Upper lobe of left lung (tissue), 4 donors: ENCODE data around the gene TFEB.

Experiments
- EP300 ChIP-seq, 4 donors: sonication (generic); formaldehyde crosslinking; IDR thresholded peaks; one replicate each; pipeline ENCODE4 v1.5.1; 2017; ENCODE audit warnings: antibody characterized with exemption in 4 of 4, control low read depth in 2 of 4
- POLR2A ChIP-seq, 4 donors: fragments of 450-650 bp; IDR thresholded peaks; one replicate each; pipeline ENCODE4 v1.5.1; 2016 to 2017; ENCODE audit warnings: antibody characterized with exemption in 4 of 4, mild to moderate bottlenecking in 2 of 4
- POLR2AphosphoS5 ChIP-seq, 2 donors: sonication (generic); formaldehyde crosslinking; IDR thresholded peaks; one replicate each; pipeline ENCODE4 v1.5.1; 2017; ENCODE audit warnings: antibody characterized with exemption in 2 of 2
- TF ChIP-seq, protein P1 (sequence below), 6 experiments: fragments of 450-650 bp in 4 of 6; fragments of 200-600 bp in 2 of 6; sonication (generic) in 2 of 6; IDR thresholded peaks; one replicate each; pipeline ENCODE4 v1.5.1; 2016 to 2019; ENCODE audit warnings: antibody characterized with exemption in 6 of 6

DNA sequence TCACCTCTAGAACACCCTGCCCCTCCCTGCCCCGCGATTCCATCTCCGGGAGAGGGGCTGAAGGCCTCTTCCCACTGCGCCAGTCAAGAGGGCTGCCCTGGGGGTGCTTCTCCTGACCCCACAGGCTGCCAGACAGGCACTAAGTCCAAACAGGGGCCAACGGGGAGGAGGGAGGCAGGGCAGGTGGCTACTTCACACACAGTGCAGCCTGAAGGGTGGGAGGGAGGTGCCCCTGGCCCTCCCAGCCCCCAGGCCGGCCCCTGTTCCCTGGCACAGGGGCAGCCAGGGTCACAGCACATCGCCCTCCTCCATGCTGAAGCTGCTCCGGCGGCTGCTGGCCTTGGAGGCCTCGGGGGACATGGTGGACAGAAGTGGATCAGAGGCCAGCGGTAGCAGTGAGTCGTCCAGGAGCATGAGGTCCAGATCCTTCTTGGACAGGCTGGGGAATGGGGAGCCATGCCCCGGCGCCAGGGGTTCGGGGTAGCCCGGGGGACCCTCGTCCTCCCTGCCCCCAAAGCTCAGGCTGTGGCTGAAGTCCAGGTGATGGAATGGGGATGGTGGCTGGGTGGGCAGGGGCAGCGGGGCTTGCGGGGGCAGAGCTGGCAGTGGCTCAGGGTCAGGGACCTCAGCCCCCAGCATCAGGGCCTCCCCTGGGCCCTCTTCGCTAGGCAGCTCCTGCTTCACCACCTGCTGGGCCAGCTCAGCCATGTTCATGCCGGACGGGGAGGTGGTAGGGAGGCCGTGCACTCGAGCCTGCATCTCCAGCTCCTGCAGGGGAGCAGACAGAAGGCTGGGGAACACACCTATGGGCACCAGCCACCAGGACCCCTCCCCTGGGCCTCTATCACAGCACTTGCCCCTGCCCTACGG, 50.9 kb downstream of the TFEB start:
- TF ChIP-seq, protein P1, sequence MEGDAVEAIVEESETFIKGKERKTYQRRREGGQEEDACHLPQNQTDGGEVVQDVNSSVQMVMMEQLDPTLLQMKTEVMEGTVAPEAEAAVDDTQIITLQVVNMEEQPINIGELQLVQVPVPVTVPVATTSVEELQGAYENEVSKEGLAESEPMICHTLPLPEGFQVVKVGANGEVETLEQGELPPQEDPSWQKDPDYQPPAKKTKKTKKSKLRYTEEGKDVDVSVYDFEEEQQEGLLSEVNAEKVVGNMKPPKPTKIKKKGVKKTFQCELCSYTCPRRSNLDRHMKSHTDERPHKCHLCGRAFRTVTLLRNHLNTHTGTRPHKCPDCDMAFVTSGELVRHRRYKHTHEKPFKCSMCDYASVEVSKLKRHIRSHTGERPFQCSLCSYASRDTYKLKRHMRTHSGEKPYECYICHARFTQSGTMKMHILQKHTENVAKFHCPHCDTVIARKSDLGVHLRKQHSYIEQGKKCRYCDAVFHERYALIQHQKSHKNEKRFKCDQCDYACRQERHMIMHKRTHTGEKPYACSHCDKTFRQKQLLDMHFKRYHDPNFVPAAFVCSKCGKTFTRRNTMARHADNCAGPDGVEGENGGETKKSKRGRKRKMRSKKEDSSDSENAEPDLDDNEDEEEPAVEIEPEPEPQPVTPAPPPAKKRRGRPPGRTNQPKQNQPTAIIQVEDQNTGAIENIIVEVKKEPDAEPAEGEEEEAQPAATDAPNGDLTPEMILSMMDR (IDR thresholded peaks at IDR 0.05) = no peak
- TF ChIP-seq POLR2A (IDR thresholded peaks at IDR 0.05) = no peak
- no peak for TF ChIP-seq POLR2AphosphoS5 (IDR thresholded peaks at IDR 0.05)
- TF ChIP-seq EP300 (IDR thresholded peaks at IDR 0.05) = no peak
